Activated T-cell treated with anti-CD3 and anti-CD28 coated beads, Interleukin-2, amount 50 U/mL, for 72 hours (primary cell): ENCODE measurements around the gene CDK16. TPM values are rescaled to one million over a fixed set of nuclear protein-coding genes. Genes with fewer than 3 reads are reported as not detected.

Experiments used
- ATAC-seq, 2 donors: fragments of 150-1000 bp; cut with Tn5 transposase; replicated peaks in 1 of 2; 2 replicates each; pipeline ENCODE4 v1.10.0; 2021; ENCODE audit warnings: moderate library complexity in 2 of 2, mild to moderate bottlenecking in 1 of 2
- DNase-seq, 2 donors: peaks; one replicate each; pipeline ENCODE4 v3.0.0; 2021 to 2022; ENCODE audit warnings: mixed read lengths in 1 of 2
- H3K27ac Mint-ChIP-seq: one replicate; pipeline ENCODE4 v1.8.0; 2022; ENCODE audit warnings: mild to moderate bottlenecking, moderate library complexity, mixed read lengths
- H3K27me3 Mint-ChIP-seq: one replicate; pipeline ENCODE4 v1.8.0; 2022; ENCODE audit warnings: low read depth, mixed read lengths
- H3K36me3 Mint-ChIP-seq, 2 donors: one replicate each; pipeline ENCODE4 v1.8.0; 2022; ENCODE audit warnings: mixed read lengths in 2 of 2, mild to moderate bottlenecking in 1 of 2; ENCODE audit not compliant: insufficient read depth in 2 of 2
- H3K4me1 Mint-ChIP-seq: one replicate; pipeline ENCODE4 v1.8.0; 2022; ENCODE audit warnings: low read depth, mixed read lengths
- H3K4me3 Mint-ChIP-seq, 2 donors: one replicate each; pipeline ENCODE4 v1.8.0; 2022; ENCODE audit warnings: mild to moderate bottlenecking in 2 of 2, mixed read lengths in 2 of 2, moderate library complexity in 2 of 2
- H3K9me3 Mint-ChIP-seq, 2 donors: one replicate each; pipeline ENCODE4 v1.8.0; 2022; ENCODE audit warnings: mixed read lengths in 2 of 2
- total RNA-seq, 2 donors: library from RNA; stranded (reverse); gene quantifications; one replicate each; pipeline ENCODE4 v1.2.3, GENCODE V29; 2022

Gene CDK16
- total RNA-seq, 2 donors from 2014 or later: 82.2 to 88.6 TPM

- Mint-ChIP-seq H3K27ac (no peak overlapping the region), H3K27me3 (peaks cover 9% of the 10 kb centered on the region), H3K4me3 (no peak overlapping the region), H3K4me1 (peaks cover 22% of the 10 kb centered on the region), H3K9me3 (no peaks in the 10 kb centered on the region), H3K36me3 (peaks cover 5 to 28% of the 10 kb centered on the region in 2 donors)
- DNase-seq (no peak), ATAC-seq (no peak)
Measured at GRCh38 chrX:47230136-47230868, 11.8 kb downstream of the CDK16 start.

- no peak overlapping the region for H3K4me3 Mint-ChIP-seq
- no peaks in the 10 kb centered on the region for H3K9me3 Mint-ChIP-seq
- no peak overlapping the region for H3K27ac Mint-ChIP-seq
- DNase-seq (no peak), ATAC-seq (no peak)
- peaks cover 4 to 22% of the 10 kb centered on the region in 2 donors for H3K36me3 Mint-ChIP-seq
- peaks cover 30% of the 10 kb centered on the region for H3K4me1 Mint-ChIP-seq
- H3K27me3 Mint-ChIP-seq: peaks cover 14% of the 10 kb centered on the region
Measured at GRCh38 chrX:47231167-47231566, 12.7 kb downstream of the CDK16 start.

GRCh38 chrX:47232197-47232802, 13.8 kb downstream of the CDK16 start:
- Mint-ChIP-seq H3K9me3 (no peaks in the 10 kb centered on the region), H3K27me3 (peaks cover 14% of the 10 kb centered on the region), H3K36me3 (peaks cover 4 to 16% of the 10 kb centered on the region in 2 donors), H3K4me3 (peak overlapping the region; percentile 90 to 98), H3K4me1 (peaks cover 33% of the 10 kb centered on the region), H3K27ac (peak overlapping the region; percentile 97)
- DNase-seq (no peak), ATAC-seq (no peak)

GRCh38 chrX:47232803-47233332, 14.4 kb downstream of the CDK16 start, which contains the start of gene USP11:
USP11 (plus strand) TSS chrX:47233009; CDS start chrX:47233044, 35 bp downstream.
- ATAC-seq (peak; percentile 33 to 47), DNase-seq (peak; percentile 49 to 60)
- H3K27ac Mint-ChIP-seq: peak within 1 kb of the TSS; percentile 97
- no peaks in the 10 kb centered on the region for H3K9me3 Mint-ChIP-seq
- peak within 1 kb of the TSS; percentile 90 to 98 for H3K4me3 Mint-ChIP-seq
- H3K27me3 Mint-ChIP-seq: peaks cover 14% of the 10 kb centered on the region
- H3K4me1 Mint-ChIP-seq: peaks cover 33% of the 10 kb centered on the region
- H3K36me3 Mint-ChIP-seq: peaks cover 4 to 16% of the 10 kb centered on the region in 2 donors

GRCh38 chrX:47233333-47234113, 15.0 kb downstream of the CDK16 start:
- Mint-ChIP-seq H3K4me1 (peaks cover 33% of the 10 kb centered on the region), H3K27ac (peak overlapping the region; percentile 97), H3K27me3 (peaks cover 14% of the 10 kb centered on the region), H3K4me3 (peak overlapping the region; percentile 90 to 98), H3K36me3 (peaks cover 4 to 11% of the 10 kb centered on the region in 2 donors), H3K9me3 (no peaks in the 10 kb centered on the region)
- DNase-seq (peak; percentile 91 to 96), ATAC-seq (peak; percentile 90 to 93)

DNA sequence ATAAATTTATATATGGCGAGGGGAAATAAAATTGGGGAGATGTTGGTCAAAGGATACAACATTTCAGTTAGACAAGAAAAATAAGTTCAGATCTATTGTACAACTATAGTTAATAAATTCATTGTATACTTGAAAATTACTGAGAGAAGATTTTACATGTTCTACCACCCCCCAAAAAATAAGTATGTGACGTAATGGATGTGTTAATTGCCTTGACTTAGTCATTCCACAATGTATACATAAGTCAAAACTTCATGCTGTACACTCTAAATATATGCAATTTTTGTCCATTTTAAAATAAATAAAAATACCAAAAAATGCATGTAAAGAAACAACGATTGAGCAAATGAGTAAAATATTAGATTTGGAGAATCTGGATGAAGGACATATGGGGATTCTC, 16.1 kb downstream of the CDK16 start:
- no peak for ATAC-seq
- peaks cover 14% of the 10 kb centered on the region for H3K27me3 Mint-ChIP-seq
- no peaks in the 10 kb centered on the region for H3K9me3 Mint-ChIP-seq
- DNase-seq: no peak
- peak overlapping the region; percentile 93 for H3K27ac Mint-ChIP-seq
- peaks cover 4 to 7% of the 10 kb centered on the region in 2 donors for H3K36me3 Mint-ChIP-seq
- H3K4me1 Mint-ChIP-seq: peaks cover 33% of the 10 kb centered on the region
- peak overlapping the region; percentile 90 to 98 for H3K4me3 Mint-ChIP-seq

DNA sequence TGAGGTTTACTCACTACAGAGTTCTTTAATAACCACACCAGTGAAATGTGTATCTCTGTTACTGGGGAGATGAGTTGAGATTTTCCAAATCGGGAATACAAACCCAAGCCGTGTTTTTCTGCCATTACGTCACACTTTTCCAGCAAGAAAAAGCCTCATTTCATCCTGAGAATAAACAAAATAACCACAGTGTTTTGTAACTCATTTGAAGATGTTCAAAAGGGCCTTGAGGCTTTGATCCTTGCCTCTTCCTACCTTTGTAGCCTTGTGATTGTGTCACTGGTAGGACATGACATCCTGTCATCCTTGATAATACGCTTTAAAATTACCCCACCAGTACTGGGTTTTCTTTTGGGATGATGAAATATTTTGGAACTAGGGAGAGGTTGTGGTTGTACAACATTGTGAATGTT, 17.2 kb downstream of the CDK16 start:
- DNase-seq (no peak), ATAC-seq (no peak)
- no peaks in the 10 kb centered on the region for H3K9me3 Mint-ChIP-seq
- H3K4me1 Mint-ChIP-seq: peaks cover 33% of the 10 kb centered on the region
- peak overlapping the region; percentile 62 to 73 for H3K4me3 Mint-ChIP-seq
- peaks cover 4 to 6% of the 10 kb centered on the region in 2 donors for H3K36me3 Mint-ChIP-seq
- H3K27ac Mint-ChIP-seq: peak overlapping the region; percentile 16
- H3K27me3 Mint-ChIP-seq: peaks cover 14% of the 10 kb centered on the region

- ATAC-seq (no peak), DNase-seq (no peak)
- Mint-ChIP-seq H3K27me3 (peaks cover 7% of the 10 kb centered on the region), H3K4me3 (no peak overlapping the region), H3K36me3 (peaks cover 4 to 8% of the 10 kb centered on the region in 2 donors), H3K4me1 (peaks cover 22% of the 10 kb centered on the region), H3K9me3 (no peaks in the 10 kb centered on the region), H3K27ac (no peak overlapping the region)
Measured at GRCh38 chrX:47239199-47239598, 20.7 kb downstream of the CDK16 start.

GRCh38 chrX:47239898-47240545, 21.5 kb downstream of the CDK16 start:
- Mint-ChIP-seq H3K27ac (no peak overlapping the region), H3K27me3 (peaks cover 7% of the 10 kb centered on the region), H3K4me3 (no peak overlapping the region), H3K4me1 (peaks cover 14% of the 10 kb centered on the region), H3K36me3 (peaks cover 5 to 6% of the 10 kb centered on the region in 2 donors), H3K9me3 (no peaks in the 10 kb centered on the region)
- ATAC-seq (peak in 1 of 2 donors; percentile 27), DNase-seq (no peak)

DNA sequence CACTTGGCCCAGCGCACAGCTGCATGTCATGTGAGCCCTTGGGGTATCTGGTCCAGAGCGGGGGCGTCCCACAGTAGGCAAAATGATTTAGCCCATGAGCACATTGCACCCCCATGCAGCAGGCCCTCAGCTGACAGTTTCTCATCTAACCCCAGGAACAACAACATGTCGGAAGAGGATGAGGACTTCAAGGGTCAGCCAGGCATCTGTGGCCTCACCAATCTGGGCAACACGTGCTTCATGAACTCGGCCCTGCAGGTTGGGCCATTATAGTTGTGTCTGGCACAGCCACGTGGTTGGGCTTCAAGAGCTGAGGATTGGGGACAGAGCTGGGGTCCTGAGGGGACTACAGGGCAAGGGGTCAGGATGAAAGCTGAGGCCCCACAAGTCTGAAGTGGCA, 22.1 kb downstream of the CDK16 start:
- DNase-seq (no peak), ATAC-seq (no peak)
- peaks cover 2% of the 10 kb centered on the region for H3K27me3 Mint-ChIP-seq
- H3K4me3 Mint-ChIP-seq: no peak overlapping the region
- H3K9me3 Mint-ChIP-seq: no peaks in the 10 kb centered on the region
- peaks cover 4 to 6% of the 10 kb centered on the region in 2 donors for H3K36me3 Mint-ChIP-seq
- peaks cover 8% of the 10 kb centered on the region for H3K4me1 Mint-ChIP-seq
- no peak overlapping the region for H3K27ac Mint-ChIP-seq

DNA sequence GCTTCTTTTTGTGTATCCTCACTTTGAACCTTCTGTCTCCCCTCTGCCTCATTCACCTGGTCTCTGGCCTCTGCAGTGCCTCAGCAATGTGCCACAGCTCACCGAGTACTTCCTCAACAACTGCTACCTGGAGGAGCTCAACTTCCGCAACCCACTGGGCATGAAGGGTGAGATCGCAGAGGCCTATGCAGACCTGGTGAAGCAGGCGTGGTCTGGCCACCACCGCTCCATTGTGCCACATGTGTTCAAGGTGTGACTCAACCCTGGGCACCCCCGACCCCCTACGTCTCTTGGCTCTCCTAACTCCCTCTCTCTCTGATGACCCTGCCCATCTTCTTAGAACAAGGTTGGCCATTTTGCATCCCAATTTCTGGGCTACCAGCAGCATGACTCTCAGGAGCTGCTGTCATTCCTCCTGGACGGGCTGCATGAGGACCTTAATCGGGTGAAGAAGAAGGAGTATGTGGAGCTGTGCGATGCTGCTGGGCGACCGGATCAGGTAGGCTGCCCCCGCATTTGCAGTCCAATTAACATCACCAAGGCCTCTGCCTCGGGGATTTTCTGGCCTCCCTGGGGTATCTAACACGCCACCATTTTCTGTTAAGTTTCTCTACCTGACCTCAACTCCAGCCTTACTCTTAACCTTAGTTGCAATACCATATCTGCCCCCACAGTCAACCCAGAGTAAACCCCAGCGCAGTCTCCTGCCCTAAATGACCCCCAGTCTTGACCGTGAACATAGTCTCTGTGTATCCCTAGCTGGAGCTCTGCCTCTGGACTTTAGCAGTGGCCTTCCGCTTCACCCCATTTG, 22.9 kb downstream of the CDK16 start:
- no peak overlapping the region for H3K4me3 Mint-ChIP-seq
- H3K4me1 Mint-ChIP-seq: peaks cover under 1% of the 10 kb centered on the region
- H3K9me3 Mint-ChIP-seq: no peaks in the 10 kb centered on the region
- H3K27me3 Mint-ChIP-seq: peaks cover 8% of the 10 kb centered on the region
- H3K27ac Mint-ChIP-seq: no peak overlapping the region
- H3K36me3 Mint-ChIP-seq: peaks cover 6 to 8% of the 10 kb centered on the region in 2 donors
- DNase-seq (no peak), ATAC-seq (no peak)

DNA sequence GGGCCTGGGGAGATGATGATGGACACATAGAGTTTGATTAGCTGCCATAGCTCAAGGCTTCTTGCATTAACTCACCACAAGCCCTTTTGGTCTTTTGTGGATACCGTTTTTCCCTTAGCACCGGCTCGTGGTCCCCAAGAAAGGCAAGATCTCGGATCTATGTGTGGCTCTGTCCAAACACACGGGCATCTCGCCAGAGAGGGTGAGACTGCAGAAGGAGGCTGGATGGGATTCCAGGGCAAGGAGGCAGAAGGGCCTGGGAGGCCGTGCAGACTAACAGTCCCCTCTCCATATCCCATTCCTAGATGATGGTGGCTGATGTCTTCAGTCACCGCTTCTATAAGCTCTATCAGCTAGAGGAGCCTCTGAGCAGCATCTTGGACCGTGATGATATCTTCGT, 23.8 kb downstream of the CDK16 start:
- Mint-ChIP-seq H3K4me3 (no peak overlapping the region), H3K4me1 (peaks cover 5% of the 10 kb centered on the region), H3K27ac (no peak overlapping the region), H3K9me3 (no peaks in the 10 kb centered on the region), H3K27me3 (peaks cover 10% of the 10 kb centered on the region), H3K36me3 (peaks cover 6 to 8% of the 10 kb centered on the region in 2 donors)
- no peak for ATAC-seq
- no peak for DNase-seq
